ENCODE measurements around the gene MYO7A. TPM values are rescaled to one million over a fixed set of nuclear protein-coding genes. Genes with fewer than 3 reads are reported as not detected.

MYO7A gene
- total and polyA plus RNA-seq, 5 donors = 2.4 to 8.6 (median 6.5) TPM

- no peaks in the 10 kb centered on the region for H3K27me3 ChIP-seq (ENCODE audit: control insufficient read depth, insufficient read depth)
- H3K4me1 ChIP-seq (ENCODE audit: control insufficient read depth, insufficient read depth, low read length) = no peaks in the 10 kb centered on the region
- no peak overlapping the region for H3K4me3 ChIP-seq (ENCODE audit: low read length)
- intact Hi-C loops (cut with DNase I) = loop anchor here in 1 of 4 donors (5.0 kb wide), 1 partner anchor 406 kb away; no protein-coding TSS in a partner anchor
- DNase-seq (no peak), ATAC-seq (peak in 1 of 2 donors; percentile 47)
- no peak overlapping the region for H3K27ac ChIP-seq (ENCODE audit: low read length)
- WGBS = 91% methylated on average over 4 of the region's 4 CpGs
- H3K9me3 ChIP-seq (ENCODE audit: control insufficient read depth, low read length) = no peaks in the 10 kb centered on the region
These were observed 13.0 kb downstream of the MYO7A start for GRCh38 chr11:77141034-77141433.

- Histone ChIP-seq H3K4me3 (ENCODE audit: low read length) (no peak overlapping the region), H3K4me1 (ENCODE audit: control insufficient read depth, insufficient read depth, low read length) (peaks cover under 1% of the 10 kb centered on the region), H3K27me3 (ENCODE audit: control insufficient read depth, insufficient read depth) (no peaks in the 10 kb centered on the region), H3K27ac (ENCODE audit: low read length) (no peak overlapping the region), H3K9me3 (ENCODE audit: control insufficient read depth, low read length) (no peaks in the 10 kb centered on the region)
- intact Hi-C loops (cut with DNase I) = loop anchor here in 1 of 4 donors (5.0 kb wide), 1 partner anchor 406 kb away; no protein-coding TSS in a partner anchor
- DNase-seq (peak in 1 of 3 donors; percentile 13), ATAC-seq (no peak)
- 99% methylated on average over 4 of the region's 4 CpGs for WGBS
These were observed 13.4 kb downstream of the MYO7A start for GRCh38 chr11:77141475-77141874.

GRCh38 chr11:77142091-77142975 is 14.3 kb downstream of the MYO7A start:
- ATAC-seq (no peak), DNase-seq (peak in 1 of 3 donors; percentile 23)
- Histone ChIP-seq H3K27me3 (ENCODE audit: control insufficient read depth, insufficient read depth) (no peaks in the 10 kb centered on the region), H3K4me3 (ENCODE audit: low read length) (no peak overlapping the region), H3K4me1 (ENCODE audit: control insufficient read depth, insufficient read depth, low read length) (peaks cover 3% of the 10 kb centered on the region), H3K27ac (ENCODE audit: low read length) (no peak overlapping the region), H3K9me3 (ENCODE audit: control insufficient read depth, low read length) (no peaks in the 10 kb centered on the region)
- 89% methylated on average over 11 of the region's 11 CpGs for WGBS
- intact Hi-C loops (cut with DNase I) = loop anchor here in 1 of 4 donors (5.0 kb wide), 1 partner anchor 405 kb away; no protein-coding TSS in a partner anchor

- no peaks in the 10 kb centered on the region for H3K27me3 ChIP-seq (ENCODE audit: control insufficient read depth, insufficient read depth)
- ATAC-seq = no peak
- intact Hi-C loops (cut with DNase I) = loop anchor here in 1 of 4 donors (5.0 kb wide), 1 partner anchor 404 kb away; no protein-coding TSS in a partner anchor
- WGBS = 95% methylated on average over 8 of the region's 8 CpGs
- H3K4me1 ChIP-seq (ENCODE audit: control insufficient read depth, insufficient read depth, low read length) = peaks cover 3% of the 10 kb centered on the region
- DNase-seq = peak in 1 of 3 donors; percentile 29
- no peak overlapping the region for H3K4me3 ChIP-seq (ENCODE audit: low read length)
- H3K27ac ChIP-seq (ENCODE audit: low read length) = no peak overlapping the region
- H3K9me3 ChIP-seq (ENCODE audit: control insufficient read depth, low read length) = no peaks in the 10 kb centered on the region
These were observed 15.5 kb downstream of the MYO7A start for GRCh38 chr11:77143405-77144020.

GRCh38 chr11:77144196-77144856 is 16.3 kb downstream of the MYO7A start:
- DNase-seq = peak in 1 of 3 donors; percentile 35
- ATAC-seq = no peak
- WGBS = 92% methylated on average over 9 of the region's 9 CpGs
- intact Hi-C loops (cut with DNase I) = loop anchor here in 1 of 4 donors (5.0 kb wide), 1 partner anchor 403 kb away; no protein-coding TSS in a partner anchor
- Histone ChIP-seq H3K9me3 (ENCODE audit: control insufficient read depth, low read length) (no peaks in the 10 kb centered on the region), H3K4me1 (ENCODE audit: control insufficient read depth, insufficient read depth, low read length) (peaks cover 3% of the 10 kb centered on the region), H3K27me3 (ENCODE audit: control insufficient read depth, insufficient read depth) (no peaks in the 10 kb centered on the region), H3K4me3 (ENCODE audit: low read length) (no peak overlapping the region), H3K27ac (ENCODE audit: low read length) (no peak overlapping the region)

- no peak for ATAC-seq
These were observed 16.9 kb downstream of the MYO7A start for GRCh38 chr11:77144857-77145428.

GRCh38 chr11:77146261-77147035 is 18.4 kb downstream of the MYO7A start:
- Histone ChIP-seq H3K27me3 (ENCODE audit: control insufficient read depth, insufficient read depth) (no peaks in the 10 kb centered on the region), H3K27ac (ENCODE audit: low read length) (no peak overlapping the region), H3K4me3 (ENCODE audit: low read length) (no peak overlapping the region), H3K9me3 (ENCODE audit: control insufficient read depth, low read length) (no peaks in the 10 kb centered on the region), H3K4me1 (ENCODE audit: control insufficient read depth, insufficient read depth, low read length) (peaks cover 3% of the 10 kb centered on the region)
- intact Hi-C loops (cut with DNase I) = no loop called here
- DNase-seq = peak in 1 of 3 donors; percentile 33
- ATAC-seq = peak in 1 of 2 donors; percentile 12
- WGBS = 87% methylated on average over 10 of the region's 10 CpGs

More at GRCh38 chr11:77144857-77145428, 16.9 kb downstream of the MYO7A start:
- intact Hi-C loops (cut with DNase I) = loop anchor here in 1 of 4 donors (5.0 kb wide), 1 partner anchor 402 kb away; no protein-coding TSS in a partner anchor
- H3K4me1 ChIP-seq (ENCODE audit: control insufficient read depth, insufficient read depth, low read length) = peaks cover 3% of the 10 kb centered on the region
- no peaks in the 10 kb centered on the region for H3K27me3 ChIP-seq (ENCODE audit: control insufficient read depth, insufficient read depth)
- H3K4me3 ChIP-seq (ENCODE audit: low read length) = no peak overlapping the region
- 84% methylated on average over 7 of the region's 7 CpGs for WGBS
- no peaks in the 10 kb centered on the region for H3K9me3 ChIP-seq (ENCODE audit: control insufficient read depth, low read length)
- DNase-seq = no peak
- no peak overlapping the region for H3K27ac ChIP-seq (ENCODE audit: low read length)

GRCh38 chr11:77147036-77147315 is 18.9 kb downstream of the MYO7A start:
- Histone ChIP-seq H3K9me3 (ENCODE audit: control insufficient read depth, low read length) (no peaks in the 10 kb centered on the region), H3K27ac (ENCODE audit: low read length) (no peak overlapping the region), H3K4me1 (ENCODE audit: control insufficient read depth, insufficient read depth, low read length) (peaks cover 3% of the 10 kb centered on the region), H3K4me3 (ENCODE audit: low read length) (no peak overlapping the region), H3K27me3 (ENCODE audit: control insufficient read depth, insufficient read depth) (no peaks in the 10 kb centered on the region)
- ATAC-seq (no peak), DNase-seq (no peak)
- intact Hi-C loops (cut with DNase I) = no loop called here
- WGBS = 95% methylated on average over 1 of the region's 1 CpG

GRCh38 chr11:77147668-77148321 is 19.7 kb downstream of the MYO7A start:
- intact Hi-C loops (cut with DNase I) = no loop called here
- WGBS = 25% methylated on average over 47 of the region's 47 CpGs
- DNase-seq (peak in 2 of 3 donors; percentile 57 to 66), ATAC-seq (peak; percentile 23 to 28)
- Histone ChIP-seq H3K4me3 (ENCODE audit: low read length) (peak overlapping the region; percentile 21), H3K27me3 (ENCODE audit: control insufficient read depth, insufficient read depth) (no peaks in the 10 kb centered on the region), H3K4me1 (ENCODE audit: control insufficient read depth, insufficient read depth, low read length) (peaks cover 3% of the 10 kb centered on the region), H3K27ac (ENCODE audit: low read length) (no peak overlapping the region), H3K9me3 (ENCODE audit: control insufficient read depth, low read length) (no peaks in the 10 kb centered on the region)
